A673 (cell line): ENCODE data around the gene CNOT4. TPM values are rescaled to one million over a fixed set of nuclear protein-coding genes. Genes with fewer than 3 reads are reported as not detected.
"Not testable (repeated sequence)": the region's sequence is repeated elsewhere in the genome, so short reads cannot be mapped to it uniquely, and the experiment has no call there.

Experiments used
- BruUV-seq: library from RNA; stranded (reverse); fragments of 400-500 nt; replicated peaks from 2 replicates; lab custom pipeline; 2021; lab: Mats Ljungman, UMichigan
- CTCF ChIA-PET: fragments of 300-600 bp; sonication (Branson Sonifier 250); formaldehyde crosslinking; loops from one replicate; lab custom pipeline; 2022; ENCODE audit warnings: antibody characterized with exemption; lab: Charles Lee
- POLR2A ChIA-PET: fragments of 300-600 bp; sonication (Branson Sonifier 250); formaldehyde crosslinking; loops from one replicate; lab custom pipeline; 2022; ENCODE audit warnings: antibody characterized with exemption; ENCODE audit not compliant: low non-redundant PET; lab: Charles Lee
- DNase-seq: peaks from one replicate; pipeline ENCODE4 v3.0.0-alpha.2; 2015; ENCODE audit warnings: low spot score
- H3K27ac ChIP-seq: fragments of 200-600 bp; sonication (generic); 2 replicates; pipeline ENCODE4 v1.5.1; 2016; ENCODE audit warnings: mixed run types, low read depth, mild to moderate bottlenecking, mixed read lengths, antibody characterized with exemption, low read length; ENCODE audit not compliant: poor library complexity, severe bottlenecking
- H3K27me3 ChIP-seq: fragments of 200-600 bp; sonication (generic); replicated peaks from 2 replicates; pipeline ENCODE4 v1.6.1; 2017; ENCODE audit warnings: mixed run types, low read depth, mild to moderate bottlenecking, mixed read lengths, antibody characterized with exemption, low read length; ENCODE audit not compliant: insufficient read depth, poor library complexity
- H3K36me3 ChIP-seq: fragments of 200-600 bp; sonication (generic); 2 replicates; pipeline ENCODE4 v1.6.1; 2016; ENCODE audit warnings: mixed run types, mild to moderate bottlenecking, mixed read lengths, antibody characterized with exemption, low read length; ENCODE audit not compliant: insufficient read depth, poor library complexity, severe bottlenecking
- H3K4me1 ChIP-seq: fragments of 200-600 bp; sonication (generic); 2 replicates; pipeline ENCODE4 v1.6.1; 2017; ENCODE audit warnings: mixed run types, mild to moderate bottlenecking, mixed read lengths, antibody characterized with exemption, low read length; ENCODE audit not compliant: insufficient read depth, poor library complexity, severe bottlenecking
- H3K4me3 ChIP-seq: fragments of 200-600 bp; sonication (generic); 2 replicates; pipeline ENCODE4 v1.5.1; 2016; ENCODE audit warnings: low read depth, mixed run types, mild to moderate bottlenecking, mixed read lengths, low read length; ENCODE audit not compliant: poor library complexity, severe bottlenecking
- H3K9me3 ChIP-seq: fragments of 200-600 bp; sonication (generic); 2 replicates; pipeline ENCODE4 v1.6.1; 2016; ENCODE audit warnings: mixed run types, low read depth, mild to moderate bottlenecking, mixed read lengths, antibody characterized with exemption, low read length; ENCODE audit not compliant: poor library complexity, severe bottlenecking
- EZH2 ChIP-seq: fragments of 200-600 bp; sonication (generic); IDR thresholded peaks from 2 replicates; pipeline ENCODE4 v1.6.1; 2017; ENCODE audit warnings: borderline replicate concordance, low read depth, mild to moderate bottlenecking, mixed read lengths, antibody characterized with exemption, low read length; ENCODE audit not compliant: poor library complexity, severe bottlenecking
- intact Hi-C: fragments of 100-400 bp; cut with micrococcal nuclease; formaldehyde crosslinking; loops from one replicate; pipeline ENCODE4 v1.10.0; 2022; ENCODE audit not compliant: unreplicated experiment
- total RNA-seq: library from RNA; stranded (reverse); gene quantifications from 2 replicates; pipeline ENCODE4 v1.2.3, GENCODE V29; 2021
- TF ChIP-seq, protein P1 (sequence below): fragments of 300-800, 200-600 bp; sonication (generic); conservative IDR thresholded peaks from 2 replicates; pipeline ENCODE4 v1.5.1; 2017; ENCODE audit warnings: low read depth, mild to moderate bottlenecking, antibody characterized with exemption, low read length, moderate library complexity, mixed read lengths

The CNOT4 gene
- total RNA-seq, 1 experiment from 2014 or later: 24.1 TPM

- Histone ChIP-seq H3K9me3 (no peaks in the 10 kb centered on the region), H3K4me1 (peaks cover 5% of the 10 kb centered on the region), H3K4me3 (no peak overlapping the region), H3K27me3 (no peaks in the 10 kb centered on the region), H3K27ac (no peak overlapping the region), H3K36me3 (no peaks in the 10 kb centered on the region)
- intact Hi-C loops: no loop called here
- BruUV-seq: no TSS peak
- POLR2A ChIA-PET: no interaction called here
- TF ChIP-seq EZH2: no peak
- TF ChIP-seq, protein P1, sequence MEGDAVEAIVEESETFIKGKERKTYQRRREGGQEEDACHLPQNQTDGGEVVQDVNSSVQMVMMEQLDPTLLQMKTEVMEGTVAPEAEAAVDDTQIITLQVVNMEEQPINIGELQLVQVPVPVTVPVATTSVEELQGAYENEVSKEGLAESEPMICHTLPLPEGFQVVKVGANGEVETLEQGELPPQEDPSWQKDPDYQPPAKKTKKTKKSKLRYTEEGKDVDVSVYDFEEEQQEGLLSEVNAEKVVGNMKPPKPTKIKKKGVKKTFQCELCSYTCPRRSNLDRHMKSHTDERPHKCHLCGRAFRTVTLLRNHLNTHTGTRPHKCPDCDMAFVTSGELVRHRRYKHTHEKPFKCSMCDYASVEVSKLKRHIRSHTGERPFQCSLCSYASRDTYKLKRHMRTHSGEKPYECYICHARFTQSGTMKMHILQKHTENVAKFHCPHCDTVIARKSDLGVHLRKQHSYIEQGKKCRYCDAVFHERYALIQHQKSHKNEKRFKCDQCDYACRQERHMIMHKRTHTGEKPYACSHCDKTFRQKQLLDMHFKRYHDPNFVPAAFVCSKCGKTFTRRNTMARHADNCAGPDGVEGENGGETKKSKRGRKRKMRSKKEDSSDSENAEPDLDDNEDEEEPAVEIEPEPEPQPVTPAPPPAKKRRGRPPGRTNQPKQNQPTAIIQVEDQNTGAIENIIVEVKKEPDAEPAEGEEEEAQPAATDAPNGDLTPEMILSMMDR: no peak
- peak; percentile 88 for DNase-seq
- CTCF ChIA-PET: interaction anchor here (0.7 kb wide), 2 partner anchors 14 to 40 kb away, joined by 3 read pairs; no protein-coding TSS in a partner anchor
Measured at GRCh38 chr7:135321556-135321955, 188.3 kb downstream of the CNOT4 start.

DNA sequence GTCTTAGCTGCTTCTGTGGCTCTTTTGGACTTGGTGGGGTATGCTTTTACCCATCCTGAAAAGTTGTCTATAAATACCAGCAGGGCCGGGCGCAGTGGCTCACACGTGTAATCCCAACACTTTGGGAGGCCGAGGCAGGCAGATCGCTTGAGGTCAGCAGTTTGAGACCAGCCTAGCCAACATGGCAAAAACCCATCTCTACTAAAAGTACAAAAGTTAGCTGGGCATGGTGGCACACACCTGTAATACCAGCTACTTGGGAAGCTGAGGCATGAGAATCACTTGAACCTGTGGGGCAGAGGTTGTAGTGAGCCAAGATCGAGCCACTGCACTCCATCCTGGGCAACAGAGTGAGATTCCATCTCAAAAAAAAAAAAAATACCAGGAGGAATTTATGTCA, 188.9 kb downstream of the CNOT4 start:
- H3K9me3 ChIP-seq, CTCF ChIA-PET, H3K27ac ChIP-seq, H3K4me1 ChIP-seq, DNase-seq, H3K27me3 ChIP-seq, H3K36me3 ChIP-seq, BruUV-seq, H3K4me3 ChIP-seq, intact Hi-C loops: not testable (repeated sequence)
- POLR2A ChIA-PET: interaction anchor here (0.6 kb wide), 1 partner anchor 277 kb away, joined by 3 read pairs; no protein-coding TSS in a partner anchor

DNA sequence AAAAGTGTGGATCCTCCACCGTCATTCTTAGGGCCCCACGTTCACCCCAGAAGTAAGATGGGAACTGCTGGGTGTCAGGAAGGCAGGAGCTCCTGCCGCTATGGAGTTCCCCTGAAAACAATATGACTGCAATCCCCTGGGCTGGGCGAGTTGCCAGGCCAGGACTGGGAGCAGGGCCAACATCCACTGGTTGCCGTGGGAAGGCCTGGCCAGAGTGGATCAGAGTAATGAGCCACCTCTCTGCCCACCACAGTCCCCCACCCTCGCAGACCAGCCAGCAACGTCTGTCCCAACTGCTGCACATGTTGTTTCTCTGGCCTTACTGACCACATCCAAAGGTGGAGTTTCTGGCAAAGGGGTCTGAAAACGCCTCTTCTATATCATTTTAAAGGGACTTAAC, 189.6 kb downstream of the CNOT4 start:
- no peak overlapping the region for H3K27ac ChIP-seq
- intact Hi-C loops: no loop called here
- H3K4me1 ChIP-seq: peaks cover 5% of the 10 kb centered on the region
- CTCF ChIA-PET: no interaction called here
- BruUV-seq: no TSS peak
- POLR2A ChIA-PET: no interaction called here
- DNase-seq: peak; percentile 38
- no peaks in the 10 kb centered on the region for H3K27me3 ChIP-seq
- H3K36me3 ChIP-seq: no peaks in the 10 kb centered on the region
- TF ChIP-seq, protein P1: no peak
- no peak for TF ChIP-seq EZH2
- no peaks in the 10 kb centered on the region for H3K9me3 ChIP-seq
- no peak overlapping the region for H3K4me3 ChIP-seq

GRCh38 chr7:135317676-135318325, 192.1 kb downstream of the CNOT4 start:
- H3K36me3 ChIP-seq: no peaks in the 10 kb centered on the region
- no TSS peak for BruUV-seq
- CTCF ChIA-PET: no interaction called here
- H3K4me3 ChIP-seq: no peak overlapping the region
- H3K27me3 ChIP-seq: no peaks in the 10 kb centered on the region
- TF ChIP-seq, protein P1: no peak
- POLR2A ChIA-PET: no interaction called here
- H3K4me1 ChIP-seq: peaks cover 5% of the 10 kb centered on the region
- intact Hi-C loops: no loop called here
- DNase-seq: no peak
- no peaks in the 10 kb centered on the region for H3K9me3 ChIP-seq
- H3K27ac ChIP-seq: no peak overlapping the region
